H1 (cell line): ENCODE results near the gene C11orf65.

Experiments
- BRCA1 ChIP-seq: IDR thresholded peaks from 2 replicates; pipeline ENCODE4 v1.6.1; 2012; ENCODE audit warnings: low read depth, low read length, improper control_type of control experiment
- CHD2 ChIP-seq: IDR thresholded peaks from 2 replicates; pipeline ENCODE4 v1.6.1; 2012; ENCODE audit warnings: low read length, improper control_type of control experiment
- NRF1 ChIP-seq: IDR thresholded peaks from 2 replicates; pipeline ENCODE4 v1.6.1; 2011; ENCODE audit warnings: mild to moderate bottlenecking, low read depth, low read length, improper control_type of control experiment
- RFX5 ChIP-seq: IDR thresholded peaks from 2 replicates; pipeline ENCODE4 v1.6.1; 2011; ENCODE audit warnings: low read depth, low read length, improper control_type of control experiment, borderline replicate concordance
- TAF1 ChIP-seq: IDR thresholded peaks from 2 replicates; pipeline ENCODE4 v1.6.1; 2011; ENCODE audit warnings: mild to moderate bottlenecking, low read depth, low read length
- TBP ChIP-seq: IDR thresholded peaks from 2 replicates; pipeline ENCODE4 v1.6.1; 2011; ENCODE audit warnings: low read depth, low read length, improper control_type of control experiment
- TF ChIP-seq, protein P1 (sequence below): IDR thresholded peaks from 2 replicates; pipeline ENCODE4 v1.6.1; 2011; ENCODE audit warnings: low read depth, mild to moderate bottlenecking, low read length; ENCODE audit not compliant: insufficient read depth
- TF ChIP-seq, protein P2 (sequence below), 3 experiments: IDR thresholded peaks; 1 replicate in 2 of 3; 2 replicates in 1 of 3; pipeline versions ENCODE4 v1.5.1 to v1.6.1; 2011; ENCODE audit warnings: low read length in 3 of 3, mild to moderate bottlenecking in 3 of 3, inconsistent platforms in 2 of 3, low read depth in 1 of 3, moderate library complexity in 1 of 3; ENCODE audit not compliant: insufficient read depth in 1 of 3; ENCODE audit errors: control extremely low read depth in 1 of 3

DNA sequence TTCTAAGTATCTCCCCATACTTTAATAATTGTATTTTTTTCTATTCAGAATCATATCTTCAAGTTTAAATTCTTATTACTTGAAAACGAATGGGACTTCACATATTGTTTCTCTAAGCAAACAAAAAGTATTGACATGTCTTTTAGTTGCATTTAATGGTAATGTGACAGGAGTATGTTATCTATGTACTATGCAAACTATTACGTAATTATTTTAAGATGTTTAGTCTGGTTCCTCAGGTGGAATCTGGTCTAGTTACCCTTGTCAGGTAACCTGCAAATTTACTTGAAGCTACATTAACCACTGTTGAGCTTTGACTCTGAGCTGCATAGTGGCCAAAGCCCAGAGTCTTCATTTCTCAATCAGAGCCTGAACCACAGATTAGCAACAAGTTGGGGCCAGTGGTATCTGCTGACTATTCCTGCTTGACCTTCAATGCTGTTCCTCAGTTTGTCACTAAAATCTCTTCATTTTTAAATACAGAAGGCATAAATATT is 133.9 kb downstream of the C11orf65 start:
- TF ChIP-seq, protein P1, sequence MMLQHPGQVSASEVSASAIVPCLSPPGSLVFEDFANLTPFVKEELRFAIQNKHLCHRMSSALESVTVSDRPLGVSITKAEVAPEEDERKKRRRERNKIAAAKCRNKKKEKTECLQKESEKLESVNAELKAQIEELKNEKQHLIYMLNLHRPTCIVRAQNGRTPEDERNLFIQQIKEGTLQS, result no peak
- TF ChIP-seq, protein P2, sequence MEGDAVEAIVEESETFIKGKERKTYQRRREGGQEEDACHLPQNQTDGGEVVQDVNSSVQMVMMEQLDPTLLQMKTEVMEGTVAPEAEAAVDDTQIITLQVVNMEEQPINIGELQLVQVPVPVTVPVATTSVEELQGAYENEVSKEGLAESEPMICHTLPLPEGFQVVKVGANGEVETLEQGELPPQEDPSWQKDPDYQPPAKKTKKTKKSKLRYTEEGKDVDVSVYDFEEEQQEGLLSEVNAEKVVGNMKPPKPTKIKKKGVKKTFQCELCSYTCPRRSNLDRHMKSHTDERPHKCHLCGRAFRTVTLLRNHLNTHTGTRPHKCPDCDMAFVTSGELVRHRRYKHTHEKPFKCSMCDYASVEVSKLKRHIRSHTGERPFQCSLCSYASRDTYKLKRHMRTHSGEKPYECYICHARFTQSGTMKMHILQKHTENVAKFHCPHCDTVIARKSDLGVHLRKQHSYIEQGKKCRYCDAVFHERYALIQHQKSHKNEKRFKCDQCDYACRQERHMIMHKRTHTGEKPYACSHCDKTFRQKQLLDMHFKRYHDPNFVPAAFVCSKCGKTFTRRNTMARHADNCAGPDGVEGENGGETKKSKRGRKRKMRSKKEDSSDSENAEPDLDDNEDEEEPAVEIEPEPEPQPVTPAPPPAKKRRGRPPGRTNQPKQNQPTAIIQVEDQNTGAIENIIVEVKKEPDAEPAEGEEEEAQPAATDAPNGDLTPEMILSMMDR (IDR thresholded peaks at IDR 0.05; ENCODE audit: control extremely low read depth in 1 of 3, insufficient read depth in 1 of 3, low read depth in 1 of 3, low read length in 3 of 3), result no peak
- TF ChIP-seq RFX5 (no peak), TBP (no peak), BRCA1 (no peak), TAF1 (no peak), NRF1 (no peak), CHD2 (no peak)
